Endothelial cell (in vitro differentiated cells): ENCODE results near the gene DOCK1. TPM values are rescaled to one million over a fixed set of nuclear protein-coding genes. Genes with fewer than 3 reads are reported as not detected.

Experiments used
- DNase-seq: peaks from one replicate; pipeline ENCODE4 v3.0.0; 2021; ENCODE audit warnings: low spot score
- H3K27ac Mint-ChIP-seq: one replicate; pipeline ENCODE4 v1.8.0; 2021; ENCODE audit warnings: mixed read lengths, inconsistent platforms; ENCODE audit not compliant: unreplicated experiment
- H3K27me3 Mint-ChIP-seq: one replicate; pipeline ENCODE4 v1.8.0; 2021; ENCODE audit warnings: mild to moderate bottlenecking, moderate library complexity, mixed read lengths, inconsistent platforms; ENCODE audit not compliant: unreplicated experiment
- H3K36me3 Mint-ChIP-seq: one replicate; pipeline ENCODE4 v1.8.0; 2021; ENCODE audit warnings: mild to moderate bottlenecking, low read depth, mixed read lengths, inconsistent platforms; ENCODE audit not compliant: unreplicated experiment
- H3K4me1 Mint-ChIP-seq: one replicate; pipeline ENCODE4 v1.8.0; 2021; ENCODE audit warnings: mild to moderate bottlenecking, mixed read lengths, inconsistent platforms; ENCODE audit not compliant: unreplicated experiment
- H3K4me3 Mint-ChIP-seq: one replicate; pipeline ENCODE4 v1.8.0; 2021; ENCODE audit warnings: mild to moderate bottlenecking, mixed read lengths, inconsistent platforms; ENCODE audit not compliant: unreplicated experiment
- H3K9me3 Mint-ChIP-seq: one replicate; pipeline ENCODE4 v1.8.0; 2021; ENCODE audit warnings: mixed read lengths, inconsistent platforms; ENCODE audit not compliant: unreplicated experiment
- total RNA-seq: library from RNA; stranded (reverse); fragmentation: NEBNext Ultra II Directional; extraction: Animal tissue kit (Norgen Biotek cat#: 25700); gene quantifications from one replicate; pipeline ENCODE4 v1.2.1, GENCODE V29; 2021; ENCODE audit not compliant: unreplicated experiment
- TF ChIP-seq, protein P1 (sequence below): fragments of 200-600 bp; sonication (generic); IDR thresholded peaks from one replicate; pipeline ENCODE4 v1.5.0; 2021; ENCODE audit warnings: antibody characterized with exemption; ENCODE audit not compliant: unreplicated experiment

Gene DOCK1
- total RNA-seq, 1 donor from 2014 or later, result 116 TPM

DNA sequence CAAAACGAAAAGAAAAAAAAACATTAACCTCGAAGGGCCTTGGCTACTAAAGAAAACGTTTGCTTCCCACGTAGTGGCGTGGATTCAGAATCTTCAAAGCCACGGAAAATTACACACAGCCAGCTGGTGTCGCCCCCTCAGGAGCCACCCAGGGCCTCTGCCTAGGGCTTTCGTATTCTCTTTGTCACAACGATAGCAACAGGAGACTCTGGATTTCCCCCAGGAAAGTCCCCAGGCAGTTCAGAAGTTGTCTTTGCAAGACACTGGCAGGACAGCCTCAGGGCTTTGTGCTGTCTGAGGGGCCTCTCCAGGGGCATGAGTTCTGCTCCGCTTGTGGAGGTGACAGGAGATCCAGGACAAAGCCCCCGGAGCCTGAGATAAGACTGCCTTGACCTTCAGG is 441.4 kb downstream of the DOCK1 start:
- no peak for DNase-seq
- Mint-ChIP-seq H3K27ac (no peak overlapping the region), H3K9me3 (no peaks in the 10 kb centered on the region), H3K36me3 (peaks cover 15% of the 10 kb centered on the region), H3K4me3 (no peak overlapping the region), H3K27me3 (peaks cover 4% of the 10 kb centered on the region), H3K4me1 (peaks cover 7% of the 10 kb centered on the region)
- TF ChIP-seq, protein P1, sequence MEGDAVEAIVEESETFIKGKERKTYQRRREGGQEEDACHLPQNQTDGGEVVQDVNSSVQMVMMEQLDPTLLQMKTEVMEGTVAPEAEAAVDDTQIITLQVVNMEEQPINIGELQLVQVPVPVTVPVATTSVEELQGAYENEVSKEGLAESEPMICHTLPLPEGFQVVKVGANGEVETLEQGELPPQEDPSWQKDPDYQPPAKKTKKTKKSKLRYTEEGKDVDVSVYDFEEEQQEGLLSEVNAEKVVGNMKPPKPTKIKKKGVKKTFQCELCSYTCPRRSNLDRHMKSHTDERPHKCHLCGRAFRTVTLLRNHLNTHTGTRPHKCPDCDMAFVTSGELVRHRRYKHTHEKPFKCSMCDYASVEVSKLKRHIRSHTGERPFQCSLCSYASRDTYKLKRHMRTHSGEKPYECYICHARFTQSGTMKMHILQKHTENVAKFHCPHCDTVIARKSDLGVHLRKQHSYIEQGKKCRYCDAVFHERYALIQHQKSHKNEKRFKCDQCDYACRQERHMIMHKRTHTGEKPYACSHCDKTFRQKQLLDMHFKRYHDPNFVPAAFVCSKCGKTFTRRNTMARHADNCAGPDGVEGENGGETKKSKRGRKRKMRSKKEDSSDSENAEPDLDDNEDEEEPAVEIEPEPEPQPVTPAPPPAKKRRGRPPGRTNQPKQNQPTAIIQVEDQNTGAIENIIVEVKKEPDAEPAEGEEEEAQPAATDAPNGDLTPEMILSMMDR, result no peak

DNA sequence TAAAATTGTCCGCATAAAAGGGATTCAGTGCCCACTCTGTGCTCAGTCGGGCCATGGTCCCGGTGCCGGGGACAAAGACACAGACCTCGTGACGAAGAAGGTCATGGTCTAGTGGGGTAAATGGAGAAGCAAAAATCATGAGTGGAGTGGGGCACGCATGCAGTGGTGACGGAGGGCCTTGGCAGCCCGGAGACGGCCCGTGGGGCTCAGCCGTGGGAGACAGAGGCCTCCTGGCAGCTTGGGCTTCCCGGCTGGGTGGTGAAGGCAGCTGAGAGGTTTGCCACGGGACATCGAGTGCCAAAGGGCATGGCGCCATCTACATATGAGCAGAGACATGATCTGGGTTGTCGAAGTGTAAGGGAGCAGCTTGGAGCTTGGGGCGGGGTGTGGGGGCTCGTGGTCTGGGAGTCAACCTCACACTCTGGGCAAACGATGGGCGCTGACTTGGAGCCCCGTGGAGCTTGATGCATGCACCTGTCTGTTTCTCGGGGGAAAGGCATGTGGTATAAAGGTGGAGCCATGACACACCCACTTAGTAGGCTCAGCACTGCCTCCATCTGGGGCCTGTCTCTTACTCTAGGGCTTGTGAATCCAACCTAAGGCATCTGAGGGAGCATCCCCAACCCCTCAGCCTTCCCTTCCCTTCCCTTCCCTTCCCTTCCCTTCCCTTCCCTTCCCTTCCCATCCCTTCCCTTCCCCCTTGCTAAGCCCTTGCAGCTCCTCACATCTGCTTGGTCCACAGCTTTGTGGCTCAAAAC is 442.2 kb downstream of the DOCK1 start:
- H3K27me3 Mint-ChIP-seq, result peaks cover 4% of the 10 kb centered on the region
- H3K36me3 Mint-ChIP-seq, result peaks cover 15% of the 10 kb centered on the region
- no peak overlapping the region for H3K27ac Mint-ChIP-seq
- no peak overlapping the region for H3K4me3 Mint-ChIP-seq
- H3K9me3 Mint-ChIP-seq, result no peaks in the 10 kb centered on the region
- H3K4me1 Mint-ChIP-seq, result peaks cover 7% of the 10 kb centered on the region
- DNase-seq, result no peak
- TF ChIP-seq, protein P1, result no peak

DNA sequence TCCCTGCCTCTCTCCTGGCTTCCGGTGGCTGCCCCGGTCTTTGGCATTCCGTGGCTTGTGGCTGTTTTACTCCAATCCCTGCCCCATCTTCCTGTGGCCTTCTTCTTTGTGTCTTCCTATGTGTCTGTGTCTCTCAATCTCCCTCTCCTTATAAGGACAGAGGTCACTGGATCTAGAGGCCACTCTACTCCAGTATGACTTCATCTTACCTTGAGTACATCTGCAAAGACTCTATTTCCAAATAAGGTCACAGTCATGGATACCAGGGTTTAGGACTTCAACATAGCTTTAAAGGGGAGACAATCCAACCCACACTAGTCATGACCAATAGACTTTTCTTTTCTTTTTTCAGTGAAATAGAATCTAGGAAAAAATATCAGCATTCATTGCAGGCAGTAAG is 444.5 kb downstream of the DOCK1 start:
- H3K4me1 Mint-ChIP-seq, result peaks cover 7% of the 10 kb centered on the region
- TF ChIP-seq, protein P1, result no peak
- no peak overlapping the region for H3K4me3 Mint-ChIP-seq
- H3K27ac Mint-ChIP-seq, result no peak overlapping the region
- no peak for DNase-seq
- peaks cover 6% of the 10 kb centered on the region for H3K27me3 Mint-ChIP-seq
- no peaks in the 10 kb centered on the region for H3K9me3 Mint-ChIP-seq
- peaks cover 10% of the 10 kb centered on the region for H3K36me3 Mint-ChIP-seq

DNA sequence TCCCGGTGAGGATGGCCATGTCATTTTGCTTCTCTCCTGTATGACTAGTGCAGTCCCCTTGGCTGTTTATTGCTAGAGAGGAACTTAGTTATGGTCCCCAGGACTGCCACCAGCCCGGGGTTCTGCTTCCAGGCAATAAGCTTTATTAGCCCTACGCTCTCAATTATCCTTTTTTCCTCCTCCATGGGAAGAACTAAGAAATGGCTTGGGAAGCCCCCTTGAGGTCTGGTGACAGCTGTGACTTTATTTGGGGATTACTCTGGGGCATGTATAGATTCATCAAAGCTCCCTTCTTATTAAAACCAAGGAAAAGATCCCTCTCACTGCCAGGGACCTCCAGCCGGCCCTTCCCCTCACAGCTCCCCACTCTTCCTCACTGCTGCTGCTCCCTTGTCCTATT is 446.3 kb downstream of the DOCK1 start:
- no peak overlapping the region for H3K27ac Mint-ChIP-seq
- TF ChIP-seq, protein P1, result no peak
- peaks cover 7% of the 10 kb centered on the region for H3K4me1 Mint-ChIP-seq
- no peak overlapping the region for H3K4me3 Mint-ChIP-seq
- H3K27me3 Mint-ChIP-seq, result peaks cover 9% of the 10 kb centered on the region
- H3K36me3 Mint-ChIP-seq, result peaks cover 14% of the 10 kb centered on the region
- H3K9me3 Mint-ChIP-seq, result no peaks in the 10 kb centered on the region
- DNase-seq, result no peak

DNA sequence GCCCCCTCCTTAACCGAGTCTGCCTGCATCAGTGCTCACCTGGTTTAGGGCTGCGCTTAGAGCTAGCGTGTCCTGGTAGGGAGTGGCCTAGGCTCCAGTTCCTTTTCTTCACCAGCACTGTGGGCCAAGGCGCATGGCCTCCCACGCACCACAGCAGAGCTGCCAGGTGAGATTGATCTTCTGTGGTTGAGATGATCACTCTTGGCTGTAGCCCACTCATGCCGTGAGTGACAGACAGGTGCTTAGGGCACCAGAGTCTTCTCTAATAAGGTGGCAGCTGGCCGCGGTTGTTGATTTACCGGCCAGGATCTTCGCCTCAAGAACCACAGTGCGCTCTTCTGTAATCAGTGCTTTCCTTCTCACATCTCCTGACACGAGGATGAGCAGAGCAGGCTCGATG is 448.3 kb downstream of the DOCK1 start:
- Mint-ChIP-seq H3K4me3 (no peak overlapping the region), H3K27ac (no peak overlapping the region), H3K9me3 (no peaks in the 10 kb centered on the region)

More for the DNA sequence above, 448.3 kb downstream of the DOCK1 start:
- TF ChIP-seq, protein P1, result no peak
- Mint-ChIP-seq H3K36me3 (peaks cover 14% of the 10 kb centered on the region), H3K4me1 (no peaks in the 10 kb centered on the region), H3K27me3 (peaks cover 9% of the 10 kb centered on the region)
- no peak for DNase-seq
